ENCODE measurements around the gene ACKR3.

Gene ACKR3

GRCh38 chr2:236607471-236608187 is 38.0 kb downstream of the ACKR3 start:
- DNase-seq, result no peak

GRCh38 chr2:236608188-236608525 is 38.5 kb downstream of the ACKR3 start:
- no peak for DNase-seq

- no peak for DNase-seq
These were observed 39.1 kb downstream of the ACKR3 start for GRCh38 chr2:236608710-236609109.

- no peak for DNase-seq
These were observed 41.6 kb downstream of the ACKR3 start for GRCh38 chr2:236610991-236611821.

DNA sequence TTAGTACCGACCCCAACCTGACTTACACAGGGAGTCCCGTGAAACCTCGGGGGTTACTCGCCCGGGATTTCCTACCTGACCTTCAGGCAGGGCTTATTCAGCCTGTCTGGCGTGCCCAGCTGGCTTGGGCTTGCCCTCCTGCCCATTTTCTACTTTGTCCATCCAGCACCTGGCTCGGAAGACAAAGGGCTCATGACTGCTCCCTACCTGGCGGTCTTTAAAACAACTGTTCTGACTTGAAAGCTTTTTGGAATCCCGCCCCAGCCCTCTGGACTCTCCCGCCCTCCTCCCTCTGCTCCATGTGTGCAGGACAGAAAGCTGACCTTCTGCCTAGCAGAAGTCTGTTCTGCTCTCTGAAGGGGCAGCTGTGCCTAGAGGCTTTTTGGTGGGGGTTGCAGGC is 43.1 kb downstream of the ACKR3 start:
- DNase-seq, result no peak

- no peak for DNase-seq
These were observed 44.0 kb downstream of the ACKR3 start for GRCh38 chr2:236613612-236614011.

GRCh38 chr2:236614551-236614950 is 44.9 kb downstream of the ACKR3 start:
- DNase-seq, result no peak

GRCh38 chr2:236616031-236616430 is 46.4 kb downstream of the ACKR3 start:
- no peak for DNase-seq

GRCh38 chr2:236616624-236617023 is 47.0 kb downstream of the ACKR3 start:
- no peak for DNase-seq

GRCh38 chr2:236617221-236617737 is 47.7 kb downstream of the ACKR3 start:
- no peak for DNase-seq

GRCh38 chr2:236617796-236618195 is 48.2 kb downstream of the ACKR3 start:
- DNase-seq, result no peak

GRCh38 chr2:236618370-236618769 is 48.7 kb downstream of the ACKR3 start:
- DNase-seq, result no peak

- no peak for DNase-seq
These were observed 50.4 kb downstream of the ACKR3 start for GRCh38 chr2:236619910-236620612.

DNA sequence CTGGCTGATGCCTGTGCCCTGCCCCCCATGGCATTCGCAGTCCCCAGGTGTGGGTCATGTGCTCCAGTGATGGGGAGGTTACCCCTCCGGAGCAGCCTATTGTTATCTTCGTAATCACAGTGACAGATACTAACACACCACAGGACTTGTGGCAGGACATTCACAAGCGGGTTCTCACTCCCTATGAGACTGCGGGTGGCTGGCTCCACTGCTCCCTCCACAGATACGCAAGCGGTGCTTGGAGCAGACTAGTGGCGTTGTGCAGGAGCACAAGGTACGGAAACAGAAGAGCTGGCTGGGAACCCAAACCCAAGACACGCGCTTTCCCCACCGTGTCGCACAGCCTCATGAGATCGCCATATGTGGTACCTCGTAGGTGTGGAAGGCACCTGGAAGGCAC is 52.2 kb downstream of the ACKR3 start:
- DNase-seq, result no peak

GRCh38 chr2:236622201-236622600 is 52.6 kb downstream of the ACKR3 start:
- no peak for DNase-seq

- no peak for DNase-seq
These were observed 53.0 kb downstream of the ACKR3 start for GRCh38 chr2:236622660-236623059.

- DNase-seq, result no peak
These were observed 54.2 kb downstream of the ACKR3 start for GRCh38 chr2:236623816-236624215.

DNA sequence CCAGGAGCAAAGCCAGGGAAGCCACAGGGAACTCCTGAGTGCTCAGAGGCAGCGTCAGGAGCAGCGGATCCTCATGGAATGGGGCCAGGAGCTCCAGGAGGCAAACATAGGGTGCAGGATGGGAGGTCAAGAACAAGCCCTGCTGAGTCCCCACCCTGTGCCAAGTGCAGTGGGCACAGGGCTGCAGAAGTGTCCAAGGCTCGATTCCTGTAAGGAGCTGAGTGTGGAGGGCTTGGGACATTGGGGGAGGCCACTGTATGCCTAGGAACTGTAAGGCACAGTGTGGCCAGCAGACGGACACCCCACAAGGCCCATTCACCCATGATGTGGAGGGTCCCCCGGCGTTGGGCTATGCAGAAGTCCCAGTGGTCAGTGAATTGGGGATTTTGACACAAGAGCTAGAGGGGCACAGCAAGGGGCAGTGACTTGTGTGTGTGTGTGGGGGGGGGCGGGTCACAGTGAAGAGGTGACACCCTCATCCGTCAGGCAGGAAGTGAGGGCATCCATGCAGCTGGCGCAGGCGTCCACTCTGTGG is 55.6 kb downstream of the ACKR3 start:
- DNase-seq, result no peak

GRCh38 chr2:236626391-236627150 is 56.9 kb downstream of the ACKR3 start:
- no peak for DNase-seq

DNA sequence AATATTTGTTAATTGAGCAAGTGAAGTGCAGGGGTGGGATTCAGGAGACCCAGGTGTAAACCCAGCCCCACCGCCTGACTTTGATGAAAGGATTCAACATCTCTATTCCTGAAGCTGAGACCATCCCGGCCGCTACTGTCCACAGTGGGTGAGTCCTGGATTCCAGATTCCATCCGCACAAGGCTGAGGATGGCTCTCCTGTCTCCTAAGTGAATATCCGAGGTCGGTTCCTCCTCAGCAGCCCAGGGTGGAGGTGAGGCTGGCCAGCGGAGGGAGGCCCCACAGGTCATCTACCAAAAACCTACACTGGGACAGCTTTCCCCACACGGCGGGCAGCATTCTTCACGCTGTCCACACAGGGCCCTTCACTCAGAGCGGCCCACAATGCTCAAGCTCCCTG is 57.6 kb downstream of the ACKR3 start:
- DNase-seq, result no peak

GRCh38 chr2:236627841-236628240 is 58.2 kb downstream of the ACKR3 start:
- DNase-seq, result no peak

Data from right kidney (tissue), 1 donor.